ENCODE results near the gene CDCA4.

CDCA4 gene

GRCh38 chr14:104996483-104996882 is 24.4 kb downstream of the CDCA4 start:
- in situ Hi-C loops (cut with HindIII; ENCODE audit: low sequenced_read_pairs): no loop called here
- no peak overlapping the region for H3K4me3 ChIP-seq (ENCODE audit: low read depth, low read length)
- DNase-seq (ENCODE audit: low read depth): no peak
- no peak for TF ChIP-seq CTCF (IDR thresholded peaks at IDR 0.05; ENCODE audit: low read depth, low read length, missing control alignments)

- no peak overlapping the region for H3K4me3 ChIP-seq (ENCODE audit: low read depth, low read length)
These were observed 24.9 kb downstream of the CDCA4 start for GRCh38 chr14:104996032-104996431.

GRCh38 chr14:104994978-104995377 is 25.9 kb downstream of the CDCA4 start:
- DNase-seq (ENCODE audit: low read depth): no peak
- H3K4me3 ChIP-seq (ENCODE audit: low read depth, low read length): no peak overlapping the region
- in situ Hi-C loops (cut with HindIII; ENCODE audit: low sequenced_read_pairs): no loop called here
- no peak for TF ChIP-seq CTCF (IDR thresholded peaks at IDR 0.05; ENCODE audit: low read depth, low read length, missing control alignments)

More at GRCh38 chr14:104996032-104996431, 24.9 kb downstream of the CDCA4 start:
- DNase-seq (ENCODE audit: low read depth): no peak
- no peak for TF ChIP-seq CTCF (IDR thresholded peaks at IDR 0.05; ENCODE audit: low read depth, low read length, missing control alignments)
- in situ Hi-C loops (cut with HindIII; ENCODE audit: low sequenced_read_pairs): no loop called here

- no peak for TF ChIP-seq CTCF (IDR thresholded peaks at IDR 0.05; ENCODE audit: low read depth, low read length, missing control alignments)
- in situ Hi-C loops (cut with HindIII; ENCODE audit: low sequenced_read_pairs): no loop called here
- H3K4me3 ChIP-seq (ENCODE audit: low read depth, low read length): no peak overlapping the region
- no peak for DNase-seq (ENCODE audit: low read depth)
These were observed 26.9 kb downstream of the CDCA4 start for GRCh38 chr14:104993808-104994591.

- in situ Hi-C loops (cut with HindIII; ENCODE audit: low sequenced_read_pairs): no loop called here
- TF ChIP-seq CTCF (IDR thresholded peaks at IDR 0.05; ENCODE audit: low read depth, low read length, missing control alignments): no peak
- H3K4me3 ChIP-seq (ENCODE audit: low read depth, low read length): no peak overlapping the region
- DNase-seq (ENCODE audit: low read depth): no peak
These were observed 27.6 kb downstream of the CDCA4 start for GRCh38 chr14:104993306-104993705.

GRCh38 chr14:104992501-104992900 is 28.4 kb downstream of the CDCA4 start:
- no peak for TF ChIP-seq CTCF (IDR thresholded peaks at IDR 0.05; ENCODE audit: low read depth, low read length, missing control alignments)
- H3K4me3 ChIP-seq (ENCODE audit: low read depth, low read length): no peak overlapping the region
- no peak for DNase-seq (ENCODE audit: low read depth)
- in situ Hi-C loops (cut with HindIII; ENCODE audit: low sequenced_read_pairs): no loop called here

All from astrocyte of the cerebellum (primary cell).